ENCODE measurements around the gene UBE2B.

GRCh38 chr5:134392301-134392700 is 20.9 kb downstream of the UBE2B start:
- no peak for TF ChIP-seq CTCF (IDR thresholded peaks at IDR 0.05; ENCODE audit: low read length)
- no peak for TF ChIP-seq EZH2 (IDR thresholded peaks at IDR 0.05; ENCODE audit: borderline replicate concordance, low read length)
